NCI-H82 treated with DMSO at 0.1 percent for 48 hours (cell line): ENCODE data around the gene VWA5A.
"Not testable (repeated sequence)": the region's sequence is repeated elsewhere in the genome, so short reads cannot be mapped to it uniquely, and the experiment has no call there.

Experiments
- DNase-seq: peaks from one replicate; lab custom pipeline; 2025; ENCODE audit not compliant: unreplicated experiment; lab: John Stamatoyannopoulos, UW

Gene VWA5A

DNA sequence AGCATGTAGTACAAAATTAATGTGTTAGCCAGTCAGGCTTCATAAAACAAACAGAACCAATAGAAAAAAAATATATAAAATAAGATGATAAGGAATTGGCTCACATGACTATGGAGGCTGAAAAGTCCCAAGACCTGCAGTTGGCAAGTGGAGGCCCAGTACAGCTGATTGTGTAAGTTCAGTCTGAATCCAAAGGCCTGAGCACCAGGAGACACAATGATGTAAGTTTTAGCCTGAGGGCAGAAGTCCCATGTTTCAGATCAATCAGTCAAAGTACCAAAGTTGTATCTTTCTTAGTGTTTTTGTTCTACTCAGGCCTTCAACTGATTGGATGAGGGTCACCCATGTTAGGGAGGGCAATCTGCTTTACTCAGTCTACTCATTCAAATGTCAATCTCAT lies 53.5 kb downstream of the VWA5A start:
- no peak for DNase-seq

DNA sequence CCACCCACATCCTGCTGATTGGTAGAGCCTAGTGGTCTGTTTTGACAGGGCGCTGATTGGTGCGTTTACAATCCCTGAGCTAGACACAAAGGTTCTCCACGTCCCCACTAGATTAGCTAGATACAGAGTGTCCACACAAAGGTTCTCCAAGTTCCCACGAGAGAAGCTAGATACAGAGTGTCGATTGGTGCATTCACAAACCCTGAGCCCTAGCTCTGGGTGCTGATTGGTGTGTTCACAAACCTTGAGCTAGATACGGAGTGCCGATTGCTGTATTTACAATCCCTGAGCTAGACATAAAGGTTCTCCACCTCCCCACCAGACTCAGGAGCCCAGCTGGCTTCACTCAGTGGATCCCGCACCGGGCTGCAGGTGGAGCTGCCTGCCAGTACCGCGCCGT lies 55.1 kb downstream of the VWA5A start:
- DNase-seq = not testable (repeated sequence)

DNA sequence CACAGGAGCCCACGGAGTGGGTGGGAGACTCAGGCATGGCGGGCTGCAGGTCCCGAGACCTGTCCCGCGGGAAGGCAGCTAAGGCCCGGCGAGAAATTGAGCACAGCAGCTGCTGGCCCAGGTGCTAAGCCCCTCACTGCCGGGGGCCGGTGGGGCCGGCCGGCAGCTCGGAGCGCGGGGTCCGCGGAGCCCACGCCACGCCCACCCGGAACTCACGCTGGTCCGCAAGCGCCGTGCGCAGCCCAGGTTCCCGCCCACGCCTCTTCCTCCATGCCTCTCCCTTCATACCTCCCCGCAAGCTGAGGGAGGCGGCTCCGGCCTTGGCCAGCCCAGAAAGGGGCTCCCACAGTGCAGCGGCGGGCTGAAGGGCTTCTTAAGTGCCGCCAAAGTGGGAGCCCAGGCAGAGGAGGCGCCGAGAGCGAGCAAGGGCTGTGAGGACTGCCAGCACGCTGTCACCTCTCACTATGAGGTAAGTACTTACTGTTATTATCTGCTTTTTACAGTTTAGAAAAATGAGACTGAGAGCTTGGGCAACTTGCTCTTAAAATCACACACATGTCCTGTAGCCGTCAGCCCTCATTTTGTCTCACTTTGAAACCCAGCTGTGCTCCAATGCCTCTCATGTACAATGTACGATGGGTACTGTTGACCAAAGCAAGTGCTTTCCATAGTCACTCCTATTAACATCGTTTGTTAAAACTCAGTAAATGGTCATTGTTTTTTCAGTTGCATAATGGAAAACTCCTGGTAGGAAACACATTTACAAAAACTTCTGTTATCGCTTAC lies 55.7 kb downstream of the VWA5A start:
- no peak for DNase-seq

DNA sequence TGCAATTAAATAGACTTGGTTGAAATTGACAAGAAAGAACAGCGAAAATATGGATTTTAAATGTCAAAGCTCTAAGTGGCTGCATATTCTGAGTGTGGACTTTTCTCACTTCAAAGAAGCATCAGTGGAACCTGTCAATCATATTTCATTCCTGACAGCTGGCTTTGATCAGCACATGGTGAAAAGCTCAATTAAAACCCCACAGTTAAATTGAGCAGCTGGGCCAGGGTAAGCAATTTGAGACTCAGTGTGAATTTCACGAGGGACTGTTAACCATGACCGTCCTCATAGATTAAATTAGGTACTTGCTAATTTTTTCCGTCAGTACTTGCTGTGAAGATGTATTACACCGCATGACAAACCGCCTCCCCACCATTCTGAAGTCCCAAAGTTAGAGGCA lies 56.9 kb downstream of the VWA5A start:
- no peak for DNase-seq

DNA sequence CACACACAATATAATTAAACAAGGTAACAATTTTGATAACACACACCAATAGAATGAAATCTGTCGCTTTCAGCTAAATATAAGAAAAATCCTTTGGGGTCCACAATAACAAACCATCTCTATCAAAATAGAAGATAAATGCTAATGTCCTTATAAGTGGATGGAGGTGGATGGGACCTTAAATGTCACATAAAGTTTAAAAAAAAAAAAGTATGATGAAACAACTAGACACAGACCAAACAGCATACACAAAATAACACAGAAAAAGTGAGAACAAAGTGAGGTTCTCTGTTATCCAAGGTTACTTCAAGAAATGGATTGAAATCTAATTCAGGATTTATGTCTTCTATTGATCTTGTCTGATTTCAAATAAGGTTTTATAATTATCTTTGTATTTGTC lies 57.3 kb downstream of the VWA5A start:
- DNase-seq = no peak

DNA sequence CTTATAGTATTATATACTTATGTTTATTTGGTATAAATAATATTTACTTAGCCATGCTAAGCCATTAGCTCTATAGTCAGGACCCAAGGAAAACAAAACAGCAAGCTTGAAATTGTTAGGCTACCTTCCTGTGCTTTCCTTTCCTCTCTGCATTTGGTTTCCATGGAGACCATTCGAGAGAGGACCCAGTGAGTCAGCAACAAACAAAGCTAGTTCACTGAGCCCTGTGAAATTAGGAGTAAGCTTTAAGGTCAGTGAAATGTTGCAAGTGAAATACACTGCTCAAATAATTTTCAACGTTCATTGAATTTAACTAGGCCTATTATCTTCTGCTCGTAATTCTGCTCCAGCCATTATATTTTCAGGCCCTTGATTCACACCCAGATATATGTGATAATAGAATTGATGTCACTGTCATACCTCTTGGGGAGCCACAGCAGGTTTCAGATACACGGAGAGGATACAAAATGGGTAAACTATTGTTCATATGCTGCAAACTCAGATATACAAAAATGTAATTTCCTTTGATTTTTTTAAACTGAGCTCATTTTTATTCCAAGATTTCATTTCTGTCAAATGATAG lies 58.8 kb downstream of the VWA5A start:
- no peak for DNase-seq

DNA sequence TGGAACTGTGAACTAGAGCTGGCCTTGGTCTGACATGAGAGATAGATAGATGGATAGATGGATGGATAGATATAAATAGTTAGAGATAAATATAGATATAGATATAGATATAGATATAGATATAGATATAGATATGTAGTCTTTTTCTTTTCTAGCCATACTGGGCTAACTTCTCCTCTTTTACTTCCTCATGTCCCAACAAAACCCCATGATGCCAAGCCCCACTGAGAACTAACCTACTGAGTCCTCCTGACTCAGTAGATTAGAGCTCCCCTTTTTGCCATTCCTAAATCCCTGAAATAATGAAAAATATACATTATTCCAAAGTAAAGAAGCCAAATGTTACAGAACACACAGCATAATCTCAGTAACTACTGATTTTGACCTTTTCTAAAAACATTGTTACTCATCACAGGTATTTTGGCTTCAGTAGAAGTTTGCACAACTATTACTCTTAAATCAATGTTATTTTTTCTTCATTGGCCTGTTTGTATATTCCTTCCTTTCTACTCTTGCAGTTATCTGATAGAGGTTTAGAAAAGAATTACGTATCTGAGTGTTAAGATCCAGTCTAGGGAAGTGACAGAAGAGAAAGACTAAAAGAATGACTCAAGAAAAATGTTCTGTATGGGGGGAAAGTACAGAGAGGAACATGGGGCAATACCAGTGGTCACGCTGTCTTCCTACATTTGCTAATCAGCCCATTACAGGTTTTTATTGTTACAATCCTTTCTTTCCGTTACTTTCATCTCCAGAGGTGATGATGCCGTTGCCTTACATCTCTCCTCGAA lies 61.9 kb downstream of the VWA5A start:
- no peak for DNase-seq

DNA sequence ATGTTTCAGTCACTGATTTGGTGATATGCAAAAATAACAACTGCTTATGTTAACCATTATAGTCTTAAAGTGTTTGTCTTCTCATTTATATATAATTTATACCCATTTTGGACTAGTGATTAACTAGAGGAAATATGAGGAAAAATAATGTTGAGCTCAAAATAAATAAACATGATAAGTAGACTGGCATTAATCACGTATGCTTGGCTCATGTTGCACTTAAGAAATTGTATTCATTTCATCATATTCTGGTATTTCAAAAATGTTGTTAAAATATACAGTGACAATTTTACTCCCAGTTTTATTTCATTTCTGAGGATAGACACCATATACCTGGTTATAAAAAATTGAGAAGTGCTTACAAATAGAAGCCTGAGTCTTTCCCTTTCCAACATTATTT lies 64.1 kb downstream of the VWA5A start:
- no peak for DNase-seq

DNA sequence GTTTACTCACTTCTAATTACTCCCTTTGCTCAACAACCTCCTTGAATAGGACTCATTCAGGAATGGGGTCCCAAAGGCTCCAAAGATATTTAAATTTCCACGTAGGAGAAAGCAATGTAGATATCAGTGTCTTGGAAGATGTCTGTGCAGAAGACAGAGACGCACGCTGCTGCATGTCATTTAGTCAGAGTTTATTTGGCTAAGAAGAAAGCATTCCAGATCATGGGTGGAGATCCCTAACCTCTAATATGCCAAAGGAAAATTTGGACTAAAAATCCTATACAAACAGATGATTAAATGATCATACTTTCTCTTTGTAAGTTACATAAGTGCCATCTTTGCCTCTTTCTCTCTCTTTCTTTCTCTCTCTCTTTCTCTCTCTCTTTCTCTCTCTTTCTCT lies 67.8 kb downstream of the VWA5A start, which contains the start of gene OR10D3:
TSS of gene OR10D3 (plus strand) at position 278 of the 400 bp plus-strand sequence. CDS start 1,925 bp downstream, outside the sequence.
- DNase-seq = no peak

DNA sequence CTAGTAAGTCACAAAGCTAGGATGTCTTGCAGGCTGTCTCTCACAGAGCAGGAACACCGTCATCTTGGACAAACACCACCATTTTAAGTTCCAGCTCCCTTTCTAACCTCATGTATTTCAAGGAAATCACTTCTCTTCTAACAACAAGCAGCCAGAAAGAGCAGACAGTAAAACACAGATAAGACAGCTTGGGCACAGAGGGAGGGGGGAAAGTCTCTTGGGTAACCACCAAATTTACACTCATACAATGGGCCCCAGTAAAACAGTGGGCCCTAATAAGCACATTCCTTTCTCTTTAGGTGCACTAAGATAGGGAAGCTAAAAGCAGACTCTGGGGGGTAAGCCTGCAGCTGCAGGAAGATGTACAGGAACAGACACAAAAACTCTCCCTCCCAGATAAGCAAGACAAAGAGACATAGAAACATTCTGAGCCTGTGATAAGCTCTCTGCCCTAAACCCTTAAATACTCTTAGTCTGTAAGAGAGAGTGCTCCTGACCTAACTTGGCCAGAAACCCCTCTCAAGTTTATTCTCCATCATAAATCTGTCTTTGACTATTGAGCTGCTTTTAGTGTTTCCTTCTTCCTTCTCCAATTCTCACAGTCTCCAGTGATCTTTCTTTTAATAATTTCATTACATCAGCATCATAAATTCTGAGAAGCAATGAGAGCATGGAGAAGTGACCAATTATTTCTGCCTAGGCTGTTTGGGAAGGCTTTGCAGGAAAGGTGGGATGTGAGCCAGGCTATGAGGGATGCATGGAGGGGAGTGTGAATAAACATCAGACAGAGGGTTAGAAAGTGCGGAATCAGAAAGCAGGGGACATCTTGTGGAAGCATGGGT lies 75.3 kb downstream of the VWA5A start:
- DNase-seq = peak; percentile 39

DNA sequence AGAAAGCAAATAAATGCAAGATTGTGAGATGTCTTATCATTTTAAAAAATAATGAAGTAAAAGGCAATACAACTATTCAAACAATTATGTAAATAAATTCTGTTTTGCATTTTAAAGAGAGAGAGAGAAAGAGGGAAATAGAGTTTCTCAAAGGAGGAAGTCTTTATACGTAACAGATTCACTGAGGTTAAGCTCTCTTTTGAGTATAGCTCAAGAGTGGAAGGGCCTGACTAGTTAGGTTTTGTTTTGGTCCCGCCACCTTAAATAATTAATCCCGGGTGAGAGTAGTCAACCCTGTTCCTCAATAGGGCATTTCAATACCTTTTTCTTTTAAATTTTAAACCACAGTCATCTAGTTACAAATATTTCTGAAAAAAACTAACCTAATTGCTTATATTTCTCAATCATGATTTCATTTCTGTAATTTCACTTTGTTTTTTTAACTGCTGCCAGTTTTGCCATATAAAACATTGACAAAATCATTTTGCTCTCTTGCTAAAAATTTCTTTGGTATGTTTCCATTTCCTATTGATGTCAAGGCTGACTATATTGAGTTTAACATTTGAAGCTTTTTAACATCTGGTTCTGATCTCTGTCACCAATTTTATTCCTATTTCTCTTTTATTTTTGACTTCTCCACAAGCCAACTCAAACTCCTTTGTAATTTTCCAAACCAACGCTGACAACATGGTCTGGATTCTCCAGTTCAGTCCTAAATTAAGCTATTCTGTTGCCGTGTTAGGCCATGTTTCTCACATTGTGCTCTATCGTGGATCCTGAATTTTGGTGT lies 78.2 kb downstream of the VWA5A start:
- DNase-seq = no peak

DNA sequence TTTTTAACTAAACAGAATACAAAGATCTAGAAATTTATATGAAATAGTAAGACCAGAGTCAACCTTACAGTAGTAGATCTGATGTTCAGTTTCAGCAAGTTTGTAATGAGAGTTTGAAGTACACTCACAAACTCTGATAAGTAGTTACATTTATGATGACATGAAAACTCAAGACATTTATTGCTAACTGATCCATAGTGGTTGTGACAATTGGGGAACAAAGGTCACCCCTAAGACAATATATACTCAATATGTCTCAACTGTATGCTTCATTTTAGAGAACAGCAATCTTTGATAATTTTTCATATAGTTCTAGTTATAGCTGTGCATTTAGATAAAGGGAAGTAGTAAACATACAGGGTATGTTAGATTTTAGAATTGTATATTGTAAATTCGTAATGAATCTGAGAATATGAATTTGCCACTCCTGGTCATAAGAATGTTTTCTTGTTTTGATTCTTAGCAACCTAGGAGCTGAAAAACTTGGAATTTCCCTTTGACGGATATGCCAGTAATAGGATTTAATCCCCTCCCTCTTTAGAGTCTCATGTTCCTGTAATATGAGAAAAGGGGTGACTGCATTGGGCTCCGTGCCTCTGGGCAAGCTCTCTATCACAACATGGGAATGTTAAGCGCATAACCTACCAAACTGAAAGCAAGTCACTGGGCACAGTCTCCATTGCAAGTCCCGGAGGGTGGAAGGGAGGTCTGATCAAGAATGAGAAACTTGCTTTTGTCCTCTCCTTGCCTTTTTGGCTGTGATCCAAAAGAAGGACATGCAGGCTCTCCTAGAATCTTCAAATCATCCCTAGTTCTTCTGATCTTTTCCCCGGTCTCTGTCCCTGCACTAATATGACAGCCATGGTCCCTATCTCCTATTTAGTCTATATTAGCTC lies 79.3 kb downstream of the VWA5A start:
- peak; percentile 50 for DNase-seq

DNA sequence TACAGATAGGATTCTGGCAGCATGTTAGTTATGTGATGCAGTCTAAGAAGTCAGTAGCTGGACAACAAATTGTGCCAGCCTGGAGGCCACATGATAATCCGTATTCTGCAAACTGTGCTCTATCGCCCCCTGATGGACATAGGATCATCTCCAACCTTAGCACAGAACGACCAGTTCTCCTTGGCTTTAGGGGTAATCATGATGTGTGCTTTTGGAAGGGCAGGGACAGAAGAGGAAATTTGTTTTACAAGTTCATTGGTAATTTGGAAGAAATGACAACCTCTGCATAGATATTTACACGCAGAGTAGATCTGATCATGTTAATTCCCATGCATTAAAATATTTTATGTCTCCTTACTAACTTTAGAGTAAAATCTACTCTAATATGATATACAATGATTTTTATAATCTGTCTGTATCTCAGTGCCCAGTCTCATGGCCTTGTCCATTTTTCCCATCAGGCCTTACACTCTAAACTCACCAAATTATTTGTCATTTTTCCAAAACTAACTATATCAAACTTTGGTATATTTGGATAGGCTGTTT lies 80.0 kb downstream of the VWA5A start:
- peak; percentile 50 for DNase-seq
